HG03565 (cell line): Measurements from ENCODE around the gene TIMM13.

ENCODE experiments used
- ATAC-seq: cut with Tn5 transposase; IDR thresholded peaks from one replicate; pipeline ENCODE4 v1.9.1; 2021; ENCODE audit warnings: mild to moderate bottlenecking, moderate library complexity; ENCODE audit not compliant: unreplicated experiment

Gene TIMM13

DNA sequence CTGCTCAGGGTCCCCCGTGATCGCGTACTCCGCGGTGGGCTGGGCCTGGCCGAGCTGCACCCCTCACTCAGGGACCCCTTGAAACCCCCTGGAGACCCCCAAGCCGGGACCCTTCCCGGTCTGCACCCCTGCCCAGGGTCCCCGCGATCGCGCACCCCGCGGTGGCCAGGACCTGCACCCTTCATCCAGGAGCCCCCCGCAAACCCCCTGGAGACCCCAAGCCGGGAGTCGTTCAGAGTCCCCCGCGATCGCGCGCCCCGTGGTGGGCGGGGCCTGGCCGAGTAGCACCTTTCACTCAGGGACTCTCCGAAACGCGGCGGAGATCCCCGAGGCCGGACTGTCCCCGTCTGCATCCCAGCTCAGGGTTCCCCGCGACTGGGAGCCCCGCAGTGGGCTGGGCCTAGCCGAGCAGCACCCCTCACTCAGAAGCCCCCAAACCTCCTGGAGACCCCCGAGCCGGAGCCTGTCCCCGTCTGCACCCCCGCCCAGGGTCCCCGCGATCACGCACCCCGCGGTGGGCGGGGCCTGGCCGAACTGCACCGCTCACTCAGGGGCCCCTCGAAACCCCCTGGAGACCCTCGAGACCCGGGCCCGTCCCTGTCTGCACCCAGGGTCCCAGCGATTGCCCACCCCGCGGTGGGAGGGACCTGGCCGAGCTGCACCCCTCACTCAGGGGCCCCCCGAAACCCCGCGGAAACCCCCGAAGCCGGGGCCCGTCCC, 28.6 kb upstream of the TIMM13 start:
- peak; percentile 20 for ATAC-seq

DNA sequence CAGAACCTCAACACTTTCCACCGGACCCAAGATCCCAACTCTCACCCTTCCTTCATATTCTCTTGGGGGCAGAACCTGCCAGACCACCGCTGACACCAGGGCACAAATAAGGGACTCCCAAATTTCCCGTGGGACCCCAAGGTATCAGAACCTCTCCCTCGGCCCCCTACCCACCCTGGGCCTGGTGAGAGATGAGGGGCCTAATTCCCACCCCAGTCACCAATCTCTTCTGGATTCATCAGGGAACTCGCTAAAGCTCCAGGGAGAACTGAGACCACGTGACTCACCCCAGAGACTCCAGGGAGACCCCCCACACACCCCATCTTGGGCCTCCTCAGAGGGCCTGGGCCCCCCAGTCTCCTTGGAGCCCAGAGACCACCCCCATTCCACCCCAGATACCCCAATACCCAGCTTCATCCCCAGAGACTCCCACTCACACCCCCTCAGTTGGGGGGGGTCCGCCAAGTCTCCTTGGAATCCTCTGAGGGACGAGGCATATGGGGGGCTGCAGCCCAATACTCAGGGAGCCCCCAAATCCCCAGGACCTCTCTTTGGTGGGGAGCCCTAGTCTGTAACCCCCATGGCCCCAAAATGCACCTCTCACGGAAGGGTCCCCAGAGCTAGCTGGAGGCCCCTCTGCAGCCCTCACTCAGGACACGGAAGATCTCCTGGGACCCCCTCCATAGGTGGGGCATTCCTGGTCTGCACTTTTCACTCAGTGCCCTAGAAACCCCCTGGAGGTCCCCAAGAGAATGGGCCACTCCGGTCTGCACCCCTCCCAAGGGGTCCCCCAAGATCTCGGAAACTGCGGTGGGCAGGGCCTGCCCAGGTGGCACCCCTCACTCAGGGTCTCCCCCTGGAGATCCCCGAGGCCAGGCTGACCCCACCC, 27.8 kb upstream of the TIMM13 start:
- no peak for ATAC-seq

DNA sequence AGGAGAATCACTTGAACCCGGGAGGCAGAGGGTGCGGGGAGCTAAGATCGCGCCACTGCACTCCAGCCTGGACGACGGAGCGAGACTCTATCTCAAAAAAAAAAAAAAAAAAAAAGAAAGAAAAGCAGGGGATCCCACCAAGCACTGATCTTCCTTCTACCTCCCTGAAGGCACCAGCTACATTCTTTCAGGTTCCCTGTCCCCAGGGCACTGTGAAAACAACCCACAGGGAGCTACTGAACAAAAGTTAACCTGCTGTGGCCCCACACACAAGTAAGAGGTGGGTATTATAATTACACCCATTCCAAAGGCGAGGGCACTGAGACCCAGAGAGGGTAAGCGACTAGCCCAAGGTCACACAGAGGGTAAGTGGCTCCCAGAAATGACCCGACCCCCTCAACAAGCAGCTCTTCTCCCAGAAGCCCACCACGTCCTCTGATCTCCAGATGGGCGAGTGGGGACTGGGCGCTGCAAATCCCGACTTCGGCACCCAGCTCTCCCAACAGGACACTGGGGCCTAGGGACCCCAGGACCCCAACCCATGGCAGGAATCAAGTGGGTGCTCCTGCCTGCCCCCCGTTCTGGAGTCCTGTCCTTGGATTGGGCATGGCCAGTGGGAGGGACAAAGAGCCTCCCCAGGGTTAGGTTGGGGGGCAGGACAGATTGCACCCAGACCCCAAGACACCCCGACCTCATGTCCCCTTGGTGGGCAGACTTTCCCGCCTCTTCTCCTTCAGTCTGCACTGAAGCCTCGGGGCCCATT, 27.0 kb upstream of the TIMM13 start:
- ATAC-seq: no peak

DNA sequence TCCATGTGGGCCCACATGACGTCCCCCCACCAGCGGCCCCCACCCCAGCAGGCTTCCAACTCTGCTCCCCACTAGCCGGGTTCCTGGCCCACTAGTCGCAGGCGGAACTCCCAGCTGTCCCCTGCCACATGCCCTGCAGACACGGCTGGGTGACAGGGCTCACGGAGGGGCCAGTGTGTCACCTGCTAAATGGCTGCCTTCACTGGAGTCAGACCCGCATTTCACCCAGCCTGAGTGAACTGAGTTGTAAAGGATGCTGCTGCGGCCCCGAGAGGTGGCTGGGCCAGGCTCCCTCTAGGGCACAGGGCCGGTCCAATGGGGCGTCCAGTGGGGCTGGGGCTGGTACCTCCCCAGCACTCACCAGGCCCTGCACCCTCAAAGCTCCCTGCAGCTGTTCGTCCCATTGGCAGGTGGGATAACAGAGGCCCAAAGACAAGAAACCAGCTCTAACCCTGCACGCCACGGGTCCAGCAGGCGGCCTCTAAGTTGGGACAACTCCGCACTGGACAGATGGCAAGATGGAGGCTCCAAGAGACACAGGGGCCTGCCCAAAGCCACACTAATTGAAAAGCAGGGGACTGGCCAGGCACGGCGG, 26.1 kb upstream of the TIMM13 start:
- ATAC-seq: no peak

DNA sequence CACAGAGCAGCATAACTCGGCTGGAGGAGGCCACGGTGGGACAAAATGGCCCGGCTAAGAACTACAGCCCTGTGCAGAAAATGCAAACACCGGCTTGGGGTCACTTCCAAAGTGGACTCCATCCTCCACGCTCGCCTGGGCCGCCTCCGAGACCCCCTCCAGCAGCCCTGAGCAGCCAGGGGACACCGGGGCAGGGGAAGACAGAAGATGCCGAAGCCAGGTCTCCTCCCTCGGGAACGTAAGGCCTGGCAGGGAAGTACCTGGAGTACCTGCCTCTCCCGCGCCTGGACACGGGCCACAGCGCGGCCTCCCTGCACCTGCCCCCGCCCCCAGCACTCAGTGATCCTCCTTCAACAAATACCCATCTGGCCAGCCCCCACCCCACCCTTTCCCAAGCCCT, 24.4 kb upstream of the TIMM13 start:
- no peak for ATAC-seq

DNA sequence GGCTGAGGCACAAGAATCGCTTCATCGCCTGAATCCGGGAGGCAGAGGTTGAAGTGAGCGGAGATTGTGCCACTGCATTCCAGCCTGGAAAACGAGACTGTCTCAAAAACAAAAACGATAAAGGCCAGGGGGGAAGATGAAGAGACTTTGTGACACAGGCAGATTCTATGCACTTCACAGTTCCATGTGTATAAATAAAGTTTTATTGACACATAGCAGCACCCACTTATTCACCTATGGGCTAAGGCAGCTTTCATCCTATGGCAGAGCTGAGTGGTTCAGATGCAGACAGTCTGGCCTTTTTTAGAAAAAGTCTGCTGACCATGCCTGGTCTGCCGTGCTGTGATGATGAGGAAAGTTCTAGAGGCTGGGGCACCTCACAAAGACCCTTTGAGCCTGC, 23.8 kb upstream of the TIMM13 start:
- ATAC-seq: no peak

DNA sequence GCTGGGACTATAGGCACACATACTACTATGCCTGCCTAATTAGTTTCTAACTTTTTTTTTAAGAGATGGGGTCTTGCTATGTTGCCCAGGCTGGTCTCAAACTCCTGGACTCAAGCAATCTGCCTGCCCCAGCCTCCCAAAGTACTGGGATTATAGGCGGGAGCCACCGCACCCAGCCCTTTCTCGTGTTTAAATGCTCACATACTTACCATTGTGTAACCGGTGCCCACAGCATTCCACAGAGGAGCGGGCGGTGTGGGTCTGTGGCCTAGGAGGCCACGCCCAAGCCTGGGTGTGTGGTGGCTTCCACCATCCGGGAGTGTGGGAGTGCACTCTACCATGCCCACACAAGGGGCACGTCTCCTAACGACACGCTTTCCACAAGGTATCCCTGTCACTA, 21.6 kb upstream of the TIMM13 start:
- no peak for ATAC-seq

DNA sequence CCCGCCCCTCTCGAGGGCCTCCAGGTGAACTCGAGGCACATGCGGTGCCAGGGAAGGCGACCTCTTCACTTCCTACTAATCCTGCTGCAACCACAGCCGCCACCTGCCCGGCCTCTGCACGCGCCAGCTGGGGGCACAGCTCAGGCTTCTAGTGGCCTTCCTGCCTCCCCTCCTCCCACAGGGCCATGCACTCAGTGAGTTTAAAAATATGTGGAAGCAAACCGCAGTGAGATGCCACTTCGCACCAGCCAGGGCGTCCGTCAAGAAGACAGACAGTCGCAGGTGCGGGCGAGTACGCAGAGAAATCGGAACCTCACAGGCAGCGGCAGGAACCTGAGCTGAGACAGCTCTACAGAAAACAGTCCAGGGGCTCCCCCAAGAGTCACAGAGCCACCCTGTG, 19.0 kb upstream of the TIMM13 start:
- no peak for ATAC-seq

DNA sequence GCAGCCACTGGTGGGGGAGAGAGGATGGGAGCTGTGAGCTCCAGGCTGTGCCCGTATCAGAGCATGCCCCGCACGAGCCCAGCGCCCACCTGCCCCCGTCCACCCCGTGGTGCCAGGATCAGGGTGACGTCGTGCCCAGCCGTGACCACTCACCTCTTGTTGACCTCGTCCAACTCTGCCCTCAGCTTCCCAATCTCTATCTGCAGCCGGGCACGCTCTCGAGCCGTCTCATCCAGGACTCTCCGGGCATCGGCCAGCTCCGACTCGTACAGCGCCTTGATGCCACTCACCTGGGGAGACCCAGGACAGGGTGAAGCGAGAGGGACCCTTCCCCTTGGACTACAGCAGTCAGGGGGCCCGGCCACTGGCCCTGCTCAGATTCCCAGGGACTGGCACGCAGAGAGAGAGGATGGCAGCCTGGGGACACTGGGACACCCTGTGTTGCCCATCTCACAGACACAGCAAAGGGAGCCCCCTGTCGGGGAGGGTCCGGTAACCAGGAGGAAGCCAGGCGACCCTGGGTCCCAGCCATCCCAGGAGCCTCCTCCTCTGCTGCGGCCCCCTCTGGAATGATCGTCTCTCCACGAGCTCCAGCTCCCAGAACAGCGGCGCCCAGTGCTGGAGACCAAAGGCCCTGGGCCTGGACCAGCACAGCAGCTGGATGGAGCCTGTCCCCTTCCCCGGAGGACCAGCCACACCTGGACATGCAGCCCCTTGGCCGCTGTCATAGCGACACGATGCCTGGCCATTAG, 17.0 kb upstream of the TIMM13 start:
- ATAC-seq: no peak

DNA sequence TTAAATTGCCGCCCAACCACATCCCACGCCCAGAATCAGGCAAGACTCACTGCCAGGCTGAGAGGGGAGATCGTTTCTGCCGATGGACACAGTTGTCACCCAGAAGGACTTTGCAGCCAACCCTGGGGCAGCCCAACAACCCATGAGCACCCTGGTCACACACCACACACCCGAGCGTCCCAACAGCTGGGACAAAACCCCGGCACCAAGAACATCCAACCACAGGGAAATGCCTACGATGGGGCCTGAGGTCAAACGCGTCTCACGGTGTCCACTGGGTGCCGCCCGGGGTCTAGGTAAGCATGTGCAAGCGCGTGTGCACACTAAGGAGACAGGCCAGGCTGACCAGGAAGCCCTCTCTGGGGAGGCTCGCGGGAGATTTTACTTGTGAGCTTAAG, 16.4 kb upstream of the TIMM13 start:
- ATAC-seq: no peak

DNA sequence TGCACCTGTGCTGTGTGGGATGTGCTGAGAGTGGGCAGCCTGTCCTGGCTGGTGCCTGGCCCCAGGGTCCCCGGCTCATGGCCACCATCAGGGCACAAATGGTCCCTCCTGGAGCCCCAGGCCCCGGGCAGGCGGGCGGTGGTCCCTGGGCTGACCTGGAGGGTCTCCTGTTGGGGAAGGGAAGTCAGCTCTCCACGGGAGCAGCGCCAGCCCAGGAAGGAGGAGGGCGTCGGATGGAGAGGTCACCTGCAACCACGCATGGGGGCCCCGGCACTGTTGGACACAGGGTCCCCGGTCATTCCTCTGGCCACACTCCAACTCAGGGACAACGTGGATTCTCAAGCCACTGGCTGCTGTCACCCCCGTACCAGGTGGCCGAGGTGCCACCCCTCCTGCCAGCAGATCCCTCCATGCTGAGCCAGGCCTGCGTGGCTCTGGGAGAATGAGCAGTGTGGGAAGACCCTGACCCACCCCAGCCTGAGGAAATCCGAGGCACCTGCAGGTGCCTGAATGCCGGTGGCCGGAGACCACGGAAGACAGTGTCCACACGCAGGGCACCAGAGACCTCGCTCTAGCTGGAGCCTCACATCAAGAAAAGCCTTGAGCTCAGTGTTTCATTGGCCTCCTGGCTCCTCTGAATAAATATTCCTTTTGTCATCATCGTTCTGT, 15.9 kb upstream of the TIMM13 start:
- ATAC-seq: no peak

DNA sequence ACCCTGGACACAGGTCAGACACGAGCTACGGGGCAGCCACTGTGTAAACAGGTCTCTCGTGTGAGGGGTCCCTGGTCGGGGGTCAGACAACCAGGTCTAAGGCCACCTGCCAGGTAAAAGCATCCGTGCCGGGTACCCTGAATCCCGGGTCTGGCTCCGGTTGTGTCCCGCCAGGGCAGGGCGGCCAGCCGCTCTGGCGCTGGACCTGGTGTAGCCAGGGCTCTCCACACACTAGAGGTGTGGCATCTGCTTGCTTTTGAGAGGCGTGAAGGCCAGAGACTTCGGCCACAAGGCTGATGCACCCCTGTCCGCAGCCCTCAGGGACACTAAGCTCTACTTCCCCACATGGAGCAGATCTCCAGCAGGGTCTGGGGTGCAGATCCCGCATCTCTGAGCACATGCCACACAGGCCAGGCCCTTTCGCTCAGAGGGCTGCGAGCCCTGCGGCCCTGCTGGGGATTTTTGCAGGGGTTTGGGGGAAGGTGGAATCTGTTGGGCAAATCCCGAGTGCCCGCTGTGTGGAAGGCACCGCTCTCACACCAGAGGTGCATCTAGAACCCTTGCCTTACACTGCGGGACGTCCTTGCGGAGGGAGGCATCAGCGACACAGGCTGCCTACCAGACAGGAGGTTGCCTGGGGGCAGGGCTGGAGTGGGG, 13.8 kb upstream of the TIMM13 start:
- no peak for ATAC-seq

DNA sequence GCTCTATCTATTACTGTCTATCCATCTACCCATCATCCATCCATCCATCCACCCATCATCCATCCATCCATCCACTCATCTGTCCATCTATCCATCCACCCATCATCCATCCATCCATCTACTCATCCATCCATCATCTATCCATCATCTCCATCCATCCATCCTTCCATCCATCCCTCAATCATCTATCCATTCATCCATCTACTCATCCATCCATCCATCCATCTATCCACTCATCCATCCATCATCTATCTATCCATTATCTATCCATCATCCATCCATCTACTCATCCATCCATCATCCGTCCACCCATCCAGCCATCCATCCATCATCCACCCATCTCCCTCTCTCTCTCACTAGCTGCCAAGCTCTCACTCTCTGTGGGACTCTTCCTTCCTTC, 13.1 kb upstream of the TIMM13 start:
- ATAC-seq: no peak

DNA sequence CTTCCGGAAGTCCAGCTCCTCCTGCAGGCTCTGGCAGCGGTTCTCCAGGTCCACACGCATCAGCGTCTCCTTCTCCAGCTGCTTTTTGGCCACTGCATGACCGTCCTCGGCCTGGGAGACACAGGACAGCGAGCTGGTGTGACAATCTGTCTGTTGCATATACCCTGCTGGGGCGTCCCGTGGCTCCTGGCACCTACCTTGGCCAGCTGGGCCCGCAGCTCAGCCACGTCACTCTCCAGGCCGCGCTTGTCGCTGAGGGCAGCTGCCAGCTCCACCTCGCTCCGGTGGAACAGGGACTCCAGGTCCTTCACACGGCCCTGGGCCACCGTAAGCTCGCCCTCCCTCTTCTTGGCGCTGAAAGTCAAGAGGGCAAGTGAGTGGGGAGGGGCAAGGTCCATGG, 10.8 kb upstream of the TIMM13 start:
- ATAC-seq: no peak

DNA sequence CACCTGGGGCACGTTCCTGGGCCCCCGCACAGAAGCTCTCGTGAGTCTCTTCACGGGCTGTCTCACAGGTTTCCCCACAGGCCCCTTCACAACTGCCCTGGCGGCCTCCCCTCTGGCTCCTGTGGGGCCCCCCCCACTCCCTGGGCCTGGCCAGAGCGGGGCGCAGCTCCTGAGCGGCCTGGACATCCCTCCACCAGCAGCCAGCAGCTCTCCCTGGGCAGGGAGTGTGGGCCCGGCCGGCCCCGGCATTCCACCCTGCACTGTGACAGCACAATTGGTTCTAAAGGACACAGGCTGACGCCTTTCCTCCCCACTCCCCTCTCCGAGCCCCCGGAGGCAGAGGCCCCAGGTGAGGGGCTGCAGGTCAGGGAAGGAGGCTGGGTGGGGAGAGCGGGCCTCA, 9.5 kb upstream of the TIMM13 start:
- ATAC-seq: no peak

DNA sequence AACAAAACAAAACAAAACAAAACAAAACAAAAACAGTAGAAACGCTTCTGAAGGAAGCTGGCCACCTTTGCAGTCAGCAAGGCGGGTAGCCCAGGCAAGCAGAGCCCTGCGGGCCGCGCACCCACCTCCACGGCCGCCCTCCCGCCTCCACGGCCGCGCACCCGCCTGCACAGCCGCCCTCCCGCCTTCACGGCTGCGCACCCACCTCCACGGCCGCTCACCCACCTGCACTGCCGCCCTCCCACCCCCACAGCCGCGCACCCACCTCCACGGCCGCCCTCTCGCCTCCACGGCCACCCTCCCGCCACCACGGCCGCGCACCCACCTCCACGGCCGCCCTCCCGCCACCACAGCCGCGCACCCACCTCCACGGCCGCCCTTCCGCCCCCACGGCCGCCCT, 9.0 kb upstream of the TIMM13 start:
- ATAC-seq: no peak

DNA sequence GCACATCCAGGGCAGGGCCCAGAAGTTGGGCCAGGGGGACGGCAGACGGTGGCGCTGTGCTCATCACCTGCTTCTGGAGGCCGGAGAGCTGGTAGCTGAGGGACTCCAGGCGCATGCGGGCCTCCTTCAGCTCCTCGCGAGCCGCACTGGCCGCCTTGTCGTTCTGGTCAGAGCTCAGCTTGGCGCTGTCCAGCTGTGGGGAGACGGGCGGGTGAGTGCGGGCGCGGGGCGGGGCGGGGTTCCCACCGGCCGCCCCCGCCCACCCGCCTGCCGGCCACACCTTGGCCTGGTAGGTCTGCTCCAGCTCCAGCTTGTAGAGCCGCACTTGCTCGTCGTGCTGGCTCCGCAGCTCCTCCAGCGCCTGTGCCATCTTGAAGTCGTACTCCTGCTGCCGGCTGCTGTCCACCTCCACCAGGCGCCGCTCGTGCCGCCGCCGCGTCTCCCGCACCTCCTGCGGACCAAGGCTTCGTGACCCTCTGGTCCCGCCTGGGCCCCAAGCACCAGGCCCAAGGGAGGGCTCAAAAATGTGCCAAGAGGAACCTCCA, 7.4 kb upstream of the TIMM13 start:
- no peak for ATAC-seq

DNA sequence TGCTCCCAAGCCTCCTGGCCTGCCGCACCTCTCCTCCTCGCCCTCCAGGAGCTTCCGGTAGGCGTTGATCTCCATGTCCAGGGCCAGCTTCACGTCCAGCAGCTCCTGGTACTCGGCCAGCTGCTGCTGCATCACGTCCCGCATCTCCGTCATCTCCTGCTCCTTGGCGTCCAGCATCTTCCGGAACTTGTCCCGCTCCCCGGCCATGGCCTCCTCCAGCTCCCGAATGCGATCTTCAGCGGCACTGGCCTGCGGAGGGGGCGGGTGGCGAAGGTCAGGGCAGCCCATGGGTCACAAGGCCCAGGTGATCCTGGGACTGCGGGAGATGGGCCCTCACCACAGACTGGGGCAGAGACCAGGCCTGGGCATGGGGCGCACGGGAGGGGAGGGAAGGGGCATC, 6.9 kb upstream of the TIMM13 start:
- ATAC-seq: no peak

DNA sequence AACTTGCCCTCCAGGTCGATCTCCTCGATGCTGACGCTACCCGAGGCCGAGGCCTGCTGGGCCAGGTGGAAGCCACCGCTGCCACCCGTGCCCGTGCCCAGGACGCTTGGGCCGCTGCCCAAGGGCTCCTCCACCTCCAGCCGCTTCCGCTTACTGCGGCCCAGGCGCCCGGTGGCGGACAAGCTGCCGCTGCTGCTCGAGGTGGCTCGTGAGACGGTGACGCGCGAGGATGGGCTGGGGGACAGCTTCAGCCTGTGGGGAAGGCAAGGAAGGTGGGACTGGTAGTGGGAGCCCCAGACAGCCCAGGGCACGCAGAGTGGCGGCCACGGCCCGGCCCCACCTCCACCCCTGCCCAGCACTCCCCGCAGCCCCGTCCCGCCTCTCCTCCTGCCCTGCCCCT, 6.5 kb upstream of the TIMM13 start:
- ATAC-seq: no peak
